HG03558 (cell line): ENCODE data around the gene RAB21.
A peak's percentile ranks its signal among the peaks of the same experiment; 100 is the strongest.
"Not testable (repeated sequence)": the region's sequence is repeated elsewhere in the genome, so short reads cannot be mapped to it uniquely, and the experiment has no call there.

Experiments
- ATAC-seq: cut with Tn5 transposase; IDR thresholded peaks from one replicate; pipeline ENCODE4 v1.9.1; 2021; ENCODE audit warnings: moderate number of reproducible peaks; ENCODE audit not compliant: unreplicated experiment; ENCODE audit errors: extremely low read depth

RAB21 gene

GRCh38 chr12:71791473-71792150, 36.9 kb downstream of the RAB21 start:
- ATAC-seq: no peak

- no peak for ATAC-seq
Observed at GRCh38 chr12:71792599-71792998, 37.9 kb downstream of the RAB21 start.

- no peak for ATAC-seq
Observed at GRCh38 chr12:71795901-71796300, 41.2 kb downstream of the RAB21 start.

- ATAC-seq: no peak
Observed at GRCh38 chr12:71797531-71797930, 42.9 kb downstream of the RAB21 start.

GRCh38 chr12:71799106-71799505, 44.4 kb downstream of the RAB21 start:
- ATAC-seq: no peak

GRCh38 chr12:71800177-71800576, 45.5 kb downstream of the RAB21 start:
- ATAC-seq: no peak

GRCh38 chr12:71804505-71804904, 49.8 kb downstream of the RAB21 start:
- ATAC-seq: no peak

GRCh38 chr12:71810921-71811320, 56.3 kb downstream of the RAB21 start:
- no peak for ATAC-seq

- ATAC-seq: not testable (repeated sequence)
Observed at GRCh38 chr12:71815242-71815641, 60.6 kb downstream of the RAB21 start.

GRCh38 chr12:71822088-71822487, 67.4 kb downstream of the RAB21 start:
- not testable (repeated sequence) for ATAC-seq

- no peak for ATAC-seq
Observed at GRCh38 chr12:71828813-71829212, 74.2 kb downstream of the RAB21 start.

- ATAC-seq: no peak
Observed at GRCh38 chr12:71837356-71837755, 82.7 kb downstream of the RAB21 start.

GRCh38 chr12:71838231-71838630, 83.6 kb downstream of the RAB21 start:
- ATAC-seq: no peak

GRCh38 chr12:71838676-71839075, 84.0 kb downstream of the RAB21 start:
- no peak for ATAC-seq

GRCh38 chr12:71840231-71840847, 85.7 kb downstream of the RAB21 start:
- ATAC-seq: peak; percentile 11

GRCh38 chr12:71846322-71846940, 91.8 kb downstream of the RAB21 start:
- no peak for ATAC-seq

GRCh38 chr12:71848212-71848611, 93.5 kb downstream of the RAB21 start:
- no peak for ATAC-seq

- ATAC-seq: no peak
Observed at GRCh38 chr12:71849109-71849851, 94.6 kb downstream of the RAB21 start.
